H1 (cell line): ENCODE measurements around the gene ST6GALNAC3. TPM values are rescaled to one million over a fixed set of nuclear protein-coding genes. Genes with fewer than 3 reads are reported as not detected.

Source experiments
- CTCF ChIA-PET: fragments of 300-600 bp; sonication (Branson Sonifier 250); formaldehyde crosslinking; loops from one replicate; lab custom pipeline; 2021; ENCODE audit not compliant: partially characterized antibody; lab: Charles Lee
- POLR2A ChIA-PET: fragments of 300-600 bp; sonication (Branson Sonifier 250); formaldehyde crosslinking; loops from one replicate; lab custom pipeline; 2021; ENCODE audit warnings: inconsistent platforms; ENCODE audit not compliant: partially characterized antibody; lab: Charles Lee
- DNase-seq, 2 experiments: peaks; one replicate each; pipeline versions ENCODE4 v3.0.0 to v3.0.0-alpha.2; 2010 to 2022; ENCODE audit warnings: low spot score in 2 of 2, low read depth in 1 of 2, mixed read lengths in 1 of 2
- FAIRE-seq: peaks from 2 replicates; lab custom pipeline; 2011; peaks lifted over from hg19 to GRCh38; lab: Jason Lieb, UNC
- H2AFZ ChIP-seq: 2 replicates; pipeline ENCODE4 v1.8.1; 2012; ENCODE audit warnings: low read length, inconsistent platforms
- H2AK5ac ChIP-seq: 2 replicates; pipeline ENCODE4 v1.6.1; 2013; ENCODE audit warnings: low read depth, low read length
- H2BK120ac ChIP-seq: replicated peaks from 2 replicates; pipeline ENCODE3; 2013; ENCODE audit warnings: low read depth, low read length, inconsistent platforms
- H2BK12ac ChIP-seq: 2 replicates; pipeline ENCODE4 v1.6.1; 2013; ENCODE audit warnings: low read depth, low read length
- H2BK15ac ChIP-seq: 2 replicates; pipeline ENCODE4 v1.6.1; 2013; ENCODE audit warnings: low read length
- H2BK20ac ChIP-seq: 2 replicates; pipeline ENCODE4 v1.6.1; 2013; ENCODE audit warnings: low read length
- H2BK5ac ChIP-seq: 2 replicates; pipeline ENCODE4 v1.6.1; 2013; ENCODE audit warnings: low read depth, low read length
- H3K14ac ChIP-seq: 2 replicates; pipeline ENCODE4 v1.6.1; 2013; ENCODE audit warnings: inconsistent platforms; ENCODE audit not compliant: insufficient read length
- H3K18ac ChIP-seq: 2 replicates; pipeline ENCODE4 v1.6.1; 2013; ENCODE audit warnings: low read length; ENCODE audit errors: extremely low read depth
- H3K23ac ChIP-seq: 2 replicates; pipeline ENCODE4 v1.6.1; 2013; ENCODE audit warnings: inconsistent platforms; ENCODE audit not compliant: insufficient read length
- H3K23me2 ChIP-seq: 2 replicates; pipeline ENCODE4 v1.6.1; 2013; ENCODE audit warnings: low read depth, low read length
- H3K27ac ChIP-seq: 2 replicates; pipeline ENCODE4 v1.6.1; 2011; ENCODE audit warnings: low read depth, low read length, inconsistent platforms
- H3K27me3 ChIP-seq, 4 experiments: replicated peaks in 1 of 4; 1 replicate in 1 of 4; 2 replicates in 3 of 4; pipeline versions ENCODE4 v1.6.1 to v1.8.1; 2011 to 2013; ENCODE audit warnings: low read length in 3 of 4, mild to moderate bottlenecking in 3 of 4, inconsistent platforms in 2 of 4, mixed read lengths in 2 of 4, moderate library complexity in 1 of 4; ENCODE audit not compliant: control insufficient read depth in 3 of 4, insufficient read depth in 3 of 4; ENCODE audit errors: extremely low read depth in 1 of 4
- H3K36me3 ChIP-seq, 4 experiments: 2 replicates each; pipeline versions ENCODE4 v1.6.1 to v1.8.1; 2011 to 2013; ENCODE audit warnings: mild to moderate bottlenecking in 4 of 4, low read length in 3 of 4, moderate library complexity in 2 of 4, control low read depth in 1 of 4, inconsistent platforms in 1 of 4; ENCODE audit not compliant: insufficient read depth in 4 of 4, control insufficient read depth in 2 of 4
- H3K4ac ChIP-seq: replicated peaks from 2 replicates; pipeline ENCODE3; 2013; ENCODE audit warnings: low read length, low read depth, mixed read lengths, inconsistent platforms; ENCODE audit not compliant: insufficient read length
- H3K4me1 ChIP-seq, 4 experiments: replicated peaks in 1 of 4; 1 replicate in 1 of 4; 2 replicates in 3 of 4; pipeline versions ENCODE4 v1.6.1 to v1.8.1; 2011 to 2013; ENCODE audit warnings: low read length in 3 of 4, inconsistent platforms in 2 of 4, mixed read lengths in 1 of 4; ENCODE audit not compliant: insufficient read depth in 4 of 4, control insufficient read depth in 3 of 4
- H3K4me2 ChIP-seq, 2 experiments: 2 replicates each; pipeline versions ENCODE4 v1.6.1 to v1.8.1; 2011 to 2013; ENCODE audit warnings: low read depth in 2 of 2, low read length in 2 of 2, control low read depth in 1 of 2, inconsistent platforms in 1 of 2, mild to moderate bottlenecking in 1 of 2; ENCODE audit not compliant: insufficient read depth in 1 of 2
- H3K4me3 ChIP-seq, 4 experiments: fragments of 200-600, 300-600 bp in 1 of 4; sonication (generic), shearing (Covaris generic), sonication (Bioruptor Twin) in 1 of 4; 2 replicates each; pipeline versions ENCODE4 v1.5.1 to v1.8.1; 2011 to 2016; ENCODE audit warnings: low read length in 4 of 4, low read depth in 3 of 4, control low read depth in 2 of 4, inconsistent platforms in 2 of 4, mild to moderate bottlenecking in 2 of 4, mixed read lengths in 1 of 4, moderate library complexity in 1 of 4; ENCODE audit not compliant: insufficient read depth in 2 of 4; ENCODE audit errors: extremely low read depth in 1 of 4
- H3K56ac ChIP-seq: replicated peaks from 2 replicates; pipeline ENCODE3; 2013; ENCODE audit warnings: low read depth, mild to moderate bottlenecking, mixed read lengths, low read length, inconsistent platforms; ENCODE audit not compliant: insufficient read length
- H3K79me1 ChIP-seq: 2 replicates; pipeline ENCODE4 v1.6.1; 2013; ENCODE audit warnings: low read depth, low read length, control low read depth
- H3K79me2 ChIP-seq, 2 experiments: 2 replicates each; pipeline versions ENCODE4 v1.6.1 to v1.8.1; 2012 to 2013; ENCODE audit warnings: low read length in 2 of 2, mild to moderate bottlenecking in 2 of 2, inconsistent platforms in 1 of 2; ENCODE audit not compliant: insufficient read depth in 2 of 2, control insufficient read depth in 1 of 2
- H3K9ac ChIP-seq, 4 experiments: replicated peaks in 1 of 4; 1 replicate in 1 of 4; 2 replicates in 3 of 4; pipeline versions ENCODE4 v1.6.1 to v1.8.1; 2011 to 2013; ENCODE audit warnings: low read depth in 3 of 4, low read length in 3 of 4, control low read depth in 2 of 4, mild to moderate bottlenecking in 2 of 4, moderate library complexity in 2 of 4, inconsistent platforms in 1 of 4; ENCODE audit errors: extremely low read depth in 1 of 4
- H3K9me3 ChIP-seq, 2 experiments: 2 replicates each; pipeline versions ENCODE4 v1.6.1 to v1.8.1; 2012 to 2013; ENCODE audit warnings: mild to moderate bottlenecking in 2 of 2, moderate library complexity in 2 of 2, control low read depth in 1 of 2, inconsistent platforms in 1 of 2, low read depth in 1 of 2, low read length in 1 of 2, mixed read lengths in 1 of 2; ENCODE audit not compliant: insufficient read depth in 2 of 2
- H4K20me1 ChIP-seq, 2 experiments: replicated peaks in 1 of 2; 2 replicates each; pipeline versions ENCODE3 to v1.8.1; 2011 to 2013; ENCODE audit warnings: inconsistent platforms in 2 of 2, low read length in 2 of 2, mild to moderate bottlenecking in 1 of 2; ENCODE audit not compliant: insufficient read depth in 2 of 2, control insufficient read depth in 1 of 2
- H4K5ac ChIP-seq: 2 replicates; pipeline ENCODE4 v1.6.1; 2013; ENCODE audit warnings: low read length, low read depth, mixed read lengths, inconsistent platforms; ENCODE audit not compliant: insufficient read length
- H4K8ac ChIP-seq: 2 replicates; pipeline ENCODE4 v1.8.0; 2013; ENCODE audit warnings: mild to moderate bottlenecking, moderate library complexity, low read length, inconsistent platforms; ENCODE audit not compliant: insufficient read depth; ENCODE audit errors: extremely low read depth
- H4K91ac ChIP-seq: replicated peaks from 2 replicates; pipeline ENCODE3; 2013; ENCODE audit warnings: low read length, mixed read lengths, inconsistent platforms; ENCODE audit not compliant: insufficient read length
- CREB1 ChIP-seq: IDR thresholded peaks from 2 replicates; pipeline ENCODE4 v1.6.1; 2012; ENCODE audit warnings: inconsistent platforms
- GTF2F1 ChIP-seq: IDR thresholded peaks from 2 replicates; pipeline ENCODE4 v1.6.1; 2012; ENCODE audit warnings: low read depth, low read length, improper control_type of control experiment, borderline replicate concordance
- JUN ChIP-seq: IDR thresholded peaks from 2 replicates; pipeline ENCODE4 v1.6.1; 2011; ENCODE audit warnings: low read depth, mild to moderate bottlenecking, improper control_type of control experiment, low read length
- MAFK ChIP-seq: IDR thresholded peaks from 2 replicates; pipeline ENCODE4 v1.6.1; 2012; ENCODE audit warnings: low read depth, mild to moderate bottlenecking, improper control_type of control experiment, low read length
- PHF8 ChIP-seq: fragments of 200-600 bp; sonication (generic); conservative IDR thresholded peaks from 2 replicates; pipeline ENCODE4 v1.7.1; 2012; ENCODE audit warnings: low read depth, mild to moderate bottlenecking, inconsistent platforms, low read length, moderate library complexity
- POLR2AphosphoS5 ChIP-seq: IDR thresholded peaks from 2 replicates; pipeline ENCODE4 v1.6.1; 2011; ENCODE audit warnings: low read depth, low read length
- SUZ12 ChIP-seq: fragments of 200-600 bp; sonication (generic); IDR thresholded peaks from 2 replicates; pipeline ENCODE4 v1.6.1; 2012; ENCODE audit warnings: mild to moderate bottlenecking, inconsistent platforms, low read length, moderate library complexity, mixed read lengths
- USF2 ChIP-seq: IDR thresholded peaks from 2 replicates; pipeline ENCODE4 v1.6.1; 2011; ENCODE audit warnings: low read length, improper control_type of control experiment
- ZNF274 ChIP-seq: IDR thresholded peaks from 2 replicates; pipeline ENCODE4 v1.7.0; 2012; ENCODE audit warnings: low read length, borderline replicate concordance; ENCODE audit errors: extremely low read depth
- WGBS, 2 experiments: shearing (Covaris generic) in 1 of 2; methylation state at CpG; one replicate each; pipeline versions ENCODE4 v1.1.6 to v1.1.7; 2013 to 2015; ENCODE audit warnings: low lambda C conversion rate in 2 of 2, mixed read lengths in 2 of 2, inconsistent platforms in 1 of 2, low coverage in 1 of 2, missing lambda C conversion rate in 1 of 2; ENCODE audit not compliant: insufficient replicate concordance in 2 of 2, insufficient coverage in 1 of 2, insufficient read length in 1 of 2; ENCODE audit errors: extremely low coverage in 1 of 2, missing lambda C conversion rate in 1 of 2; 5-methylcytosine and 5-hydroxymethylcytosine counted together
- polyA plus RNA-seq, 7 experiments: library from polyadenylated mRNA; depleted of rRNA in 3 of 7; stranded (reverse) in 5 of 7; unstranded in 2 of 7; fragments of >200 nt in 5 of 7; fragments of 200-250 nt in 2 of 7; gene quantifications; 1 replicate in 5 of 7; 2 replicates in 1 of 7; 4 replicates in 1 of 7; pipeline versions ENCODE4 v1.2.1 to v1.2.3, GENCODE V29; 2011 to 2013; ENCODE audit warnings: missing spikeins in 2 of 7, mixed read lengths in 2 of 7
- total RNA-seq: library from RNA; stranded (reverse); fragmentation: NEBNext Ultra II Directional; extraction: Animal tissue kit (Norgen Biotek cat#: 25700); gene quantifications from 2 replicates; pipeline ENCODE4 v1.2.1, GENCODE V29; 2021

The ST6GALNAC3 gene
- total and polyA plus RNA-seq, 2 of the 8 experiments (the other 6 are each of a cell fraction or from before 2014, with no cell fraction given), result 4.9 to 19.0 TPM

- Histone ChIP-seq H2BK5ac (no peak overlapping the region), H3K9me3 (no peaks in the 10 kb centered on the region), H3K18ac (no peak overlapping the region), H3K14ac (no peak overlapping the region), H3K23ac (no peak overlapping the region), H2BK20ac (no peak overlapping the region), H3K27me3 (no peaks in the 10 kb centered on the region), H3K79me2 (peaks cover 0 to 35% of the 10 kb centered on the region in 2 experiments; a peak in 3 of 4 replicates), H3K4me1 (no peaks in the 10 kb centered on the region), H2BK12ac (no peak overlapping the region), H2AFZ (no peak overlapping the region), H3K23me2 (no peaks in the 10 kb centered on the region), H3K56ac (no peak overlapping the region), H3K79me1 (0 out of 2 replicates have a peak, but pooled peaks cover 3% of the 10 kb centered on the region), H2BK15ac (no peak overlapping the region), H2BK120ac (no peak overlapping the region), H2AK5ac (no peak overlapping the region), H4K20me1 (peaks cover 0 to 4% of the 10 kb centered on the region in 2 experiments), H4K91ac (no peak overlapping the region), H4K5ac (no peak overlapping the region), H4K8ac (no peak overlapping the region), H3K4me3 (no peak overlapping the region), H3K4me2 (no peak overlapping the region), H3K4ac (no peak overlapping the region), H3K9ac (no peak overlapping the region), H3K36me3 (no peaks in the 10 kb centered on the region), H3K27ac (no peak overlapping the region)
- DNase-seq (no peak), FAIRE-seq (no peak)
- TF ChIP-seq USF2 (no peak), PHF8 (no peak), POLR2AphosphoS5 (no peak), CREB1 (no peak), ZNF274 (no peak), GTF2F1 (no peak), SUZ12 (no peak), JUN (no peak), MAFK (no peak)
- POLR2A ChIA-PET, result no interaction called here
- WGBS, 2 experiments, result 87% methylated on average over 4 of the region's 4 CpGs; no CpG with 5 or more reads in 1 of the 2 experiments
- CTCF ChIA-PET, result no interaction called here
Measured at GRCh38 chr1:76101548-76101947, 27.0 kb downstream of the ST6GALNAC3 start.
